GM12874 (cell line): Measurements from ENCODE around the gene PEG3.

Source experiments
- CTCF ChIP-seq: IDR thresholded peaks from 2 replicates; pipeline ENCODE4 v1.5.1; 2011; ENCODE audit warnings: low read depth, mild to moderate bottlenecking, control low read depth, low read length, moderate library complexity; ENCODE audit not compliant: insufficient read depth

PEG3 gene

GRCh38 chr19:56838024-56838908 lies 2.3 kb downstream of the PEG3 start:
- TF ChIP-seq CTCF = no peak

GRCh38 chr19:56837492-56838023 lies 3.0 kb downstream of the PEG3 start:
- TF ChIP-seq CTCF = no peak

- TF ChIP-seq CTCF = no peak
These were observed 3.5 kb downstream of the PEG3 start for GRCh38 chr19:56837004-56837403.

GRCh38 chr19:56836059-56836458 lies 4.5 kb downstream of the PEG3 start:
- TF ChIP-seq CTCF = no peak

- no peak for TF ChIP-seq CTCF
These were observed 5.1 kb downstream of the PEG3 start for GRCh38 chr19:56835401-56835800.

- no peak for TF ChIP-seq CTCF
These were observed 5.8 kb downstream of the PEG3 start for GRCh38 chr19:56834564-56835375.

- no peak for TF ChIP-seq CTCF
These were observed 8.1 kb downstream of the PEG3 start for GRCh38 chr19:56832352-56832928.
